D721Med (cell line): ENCODE data around the gene LMNTD2.
A peak's percentile ranks its signal among the peaks of the same experiment; 100 is the strongest.

Experiments
- DNase-seq: peaks from one replicate; pipeline ENCODE4 v3.0.0; 2011; ENCODE audit warnings: low spot score; ENCODE audit not compliant: insufficient read length
- FAIRE-seq: peaks from 2 replicates; lab custom pipeline; 2011; peaks lifted over from hg19 to GRCh38; lab: Jason Lieb, UNC
- CTCF ChIP-seq: IDR thresholded peaks from 2 replicates; pipeline ENCODE4 v1.5.1; 2012; ENCODE audit warnings: mild to moderate bottlenecking, control low read depth; ENCODE audit not compliant: insufficient read depth; ENCODE audit errors: missing control alignments

LMNTD2 gene

GRCh38 chr11:507727-508515 is 52.6 kb downstream of the LMNTD2 start:
- no peak for DNase-seq
- FAIRE-seq: no peak
- TF ChIP-seq CTCF: no peak

DNA sequence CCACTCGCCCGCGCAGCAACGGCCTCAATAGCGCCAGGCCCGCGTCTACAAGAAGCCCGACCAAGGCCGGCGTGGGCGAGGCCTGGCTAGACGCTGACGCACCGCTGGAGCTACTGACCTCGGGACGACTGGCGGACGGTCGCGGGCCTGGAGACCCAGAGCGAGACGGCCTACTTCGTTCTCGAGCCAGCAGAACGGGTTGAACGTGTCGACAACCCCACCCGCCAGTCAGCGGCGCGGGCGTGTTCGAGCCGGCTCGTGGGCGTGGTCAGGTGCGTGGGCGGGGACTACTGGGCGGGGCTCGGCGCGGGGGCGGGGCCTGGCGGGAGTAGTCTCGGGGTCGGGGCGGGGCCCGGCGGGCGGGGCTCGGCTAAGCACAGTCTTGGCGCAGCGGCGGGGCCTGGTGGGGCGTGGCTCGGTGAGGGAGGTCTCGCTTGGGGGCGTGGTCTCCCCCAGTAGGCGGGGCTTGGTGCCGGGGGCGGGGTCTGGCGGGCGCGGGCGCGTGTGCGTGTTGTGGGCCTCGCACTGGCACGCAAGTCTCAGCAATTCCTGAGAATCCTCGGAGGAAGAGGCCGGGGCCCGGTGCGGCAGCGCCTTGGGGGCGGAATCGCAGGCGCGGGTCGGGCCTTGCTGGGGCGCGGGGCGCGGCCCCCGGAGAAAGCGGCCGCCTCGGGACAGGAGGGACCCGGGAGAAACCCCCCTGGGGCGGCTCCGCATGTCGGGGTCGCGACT is 53.4 kb downstream of the LMNTD2 start, which contains the start of gene RNH1:
TSS of gene RNH1 (minus strand) at position 248 of the 732 bp plus-strand sequence. CDS start 5,080 bp downstream, outside the sequence.
- no peak for FAIRE-seq
- DNase-seq: peak; percentile 61
- no peak for TF ChIP-seq CTCF

DNA sequence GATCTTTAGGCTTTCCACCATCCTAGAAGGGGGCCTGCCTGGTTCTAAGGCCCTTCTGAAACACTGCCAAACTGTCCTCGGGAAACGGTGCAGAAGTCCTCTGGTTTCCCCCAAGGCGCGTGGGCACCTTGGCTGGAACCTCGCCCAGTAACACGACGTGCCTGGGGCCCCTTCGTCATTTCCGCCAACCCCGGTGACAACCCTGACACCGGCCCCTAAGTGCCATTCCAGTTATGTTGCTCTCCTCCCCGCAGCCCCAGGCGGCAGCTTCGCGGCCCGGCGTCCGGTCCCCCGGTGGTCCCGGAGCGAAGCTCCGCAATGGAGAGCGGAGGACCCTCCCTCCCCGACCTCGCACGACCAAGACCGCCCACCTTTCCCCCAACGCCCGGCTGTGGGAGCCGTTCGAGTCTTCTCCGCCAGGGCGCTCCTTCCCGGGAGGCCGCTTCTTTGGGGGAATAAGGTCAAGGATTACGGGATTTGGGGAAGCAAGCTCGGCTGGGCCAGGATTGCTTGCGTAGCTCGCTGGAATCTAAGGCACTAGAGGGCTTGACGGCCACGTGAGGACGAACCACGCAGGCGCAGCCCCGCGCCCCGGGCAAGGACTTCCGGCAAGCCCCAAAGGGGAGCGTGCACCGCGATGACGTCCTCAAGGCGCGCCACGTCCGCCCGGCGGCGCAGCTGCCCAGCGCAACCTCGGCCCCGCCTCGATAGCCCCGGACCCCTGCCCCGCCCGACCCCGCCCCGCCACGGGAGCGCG is 54.1 kb downstream of the LMNTD2 start:
- no peak for FAIRE-seq
- TF ChIP-seq CTCF: no peak
- peak; percentile 83 for DNase-seq

- DNase-seq (no peak), FAIRE-seq (no peak)
- no peak for TF ChIP-seq CTCF
These were observed 55.6 kb downstream of the LMNTD2 start for GRCh38 chr11:504994-505344.
